Astrocyte (in vitro differentiated cells and primary cell): ENCODE data around the gene SPEF1.

Experiments
- EZH2 ChIP-seq: IDR thresholded peaks from 2 replicates; pipeline ENCODE4 v1.6.1; 2012; ENCODE audit warnings: mild to moderate bottlenecking, low read length, inconsistent platforms; ENCODE audit not compliant: insufficient read depth
- TF ChIP-seq, protein P1 (sequence below): IDR thresholded peaks from 2 replicates; pipeline ENCODE4 v1.5.1; 2011; ENCODE audit warnings: low read depth, mild to moderate bottlenecking, inconsistent platforms, low read length, moderate library complexity; ENCODE audit not compliant: insufficient read depth

DNA sequence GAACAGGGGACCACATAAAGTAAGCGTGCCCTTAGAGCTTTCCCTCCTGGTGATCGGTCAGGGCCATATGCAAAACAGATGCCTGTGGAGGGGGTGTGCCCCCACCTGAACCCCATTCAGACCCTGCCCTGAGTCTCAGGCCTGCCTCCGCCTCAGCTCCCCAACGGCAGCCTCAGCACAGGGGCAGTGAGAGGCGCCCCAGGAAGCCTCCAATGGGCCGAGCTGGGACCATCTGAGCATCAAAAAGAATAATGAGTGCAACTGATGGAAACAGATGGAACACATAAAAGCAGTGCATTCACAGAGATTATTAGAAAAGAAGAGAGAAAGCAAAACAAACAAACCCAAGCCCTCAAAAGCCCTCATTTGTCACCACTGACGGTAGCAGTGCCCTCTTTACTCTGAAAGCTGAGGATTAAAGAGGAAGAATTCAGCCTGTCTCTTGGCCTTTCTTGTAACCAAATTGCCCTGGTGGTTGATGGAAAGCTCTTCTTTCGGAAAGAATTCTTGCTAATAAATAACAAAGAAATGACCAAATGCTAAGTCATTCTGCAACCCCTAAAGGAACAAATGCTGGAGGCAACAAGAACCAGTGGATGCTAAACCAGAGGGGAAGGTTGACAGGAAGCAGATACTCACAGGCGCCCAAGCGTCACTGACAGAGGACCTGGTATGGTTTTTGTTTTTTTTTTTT, 20.4 kb downstream of the SPEF1 start:
- TF ChIP-seq, protein P1, sequence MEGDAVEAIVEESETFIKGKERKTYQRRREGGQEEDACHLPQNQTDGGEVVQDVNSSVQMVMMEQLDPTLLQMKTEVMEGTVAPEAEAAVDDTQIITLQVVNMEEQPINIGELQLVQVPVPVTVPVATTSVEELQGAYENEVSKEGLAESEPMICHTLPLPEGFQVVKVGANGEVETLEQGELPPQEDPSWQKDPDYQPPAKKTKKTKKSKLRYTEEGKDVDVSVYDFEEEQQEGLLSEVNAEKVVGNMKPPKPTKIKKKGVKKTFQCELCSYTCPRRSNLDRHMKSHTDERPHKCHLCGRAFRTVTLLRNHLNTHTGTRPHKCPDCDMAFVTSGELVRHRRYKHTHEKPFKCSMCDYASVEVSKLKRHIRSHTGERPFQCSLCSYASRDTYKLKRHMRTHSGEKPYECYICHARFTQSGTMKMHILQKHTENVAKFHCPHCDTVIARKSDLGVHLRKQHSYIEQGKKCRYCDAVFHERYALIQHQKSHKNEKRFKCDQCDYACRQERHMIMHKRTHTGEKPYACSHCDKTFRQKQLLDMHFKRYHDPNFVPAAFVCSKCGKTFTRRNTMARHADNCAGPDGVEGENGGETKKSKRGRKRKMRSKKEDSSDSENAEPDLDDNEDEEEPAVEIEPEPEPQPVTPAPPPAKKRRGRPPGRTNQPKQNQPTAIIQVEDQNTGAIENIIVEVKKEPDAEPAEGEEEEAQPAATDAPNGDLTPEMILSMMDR, result no peak
- TF ChIP-seq EZH2, result no peak
